GM12878 (cell line): ENCODE data around the gene PROM1. TPM values are rescaled to one million over a fixed set of nuclear protein-coding genes. Genes with fewer than 3 reads are reported as not detected.

Experiments used
- ATAC-seq: fragments of 200-7000 bp; cut with Tn5 transposase; 3 replicates; pipeline ENCODE4 v1.9.1; 2020; ENCODE audit warnings: mild to moderate bottlenecking, moderate library complexity
- BruUV-seq: library from RNA; stranded (reverse); fragments of 400-500 nt; replicated peaks from 2 replicates; lab custom pipeline; 2021; lab: Mats Ljungman, UMichigan
- CTCF ChIA-PET: fragments of 300-600 bp; sonication (Branson Sonifier 250); formaldehyde crosslinking; extraction: SDS; loops from one replicate; lab custom pipeline; 2021; ENCODE audit warnings: inconsistent platforms; lab: Yijun Ruan, JAX
- POLR2A ChIA-PET: fragments of 350-600 bp; formaldehyde crosslinking; extraction: SDS; loops from one replicate; lab custom pipeline; 2021; ENCODE audit warnings: inconsistent platforms; lab: Charles Lee
- RAD21 ChIA-PET: fragments of 300-600 bp; sonication (Branson Sonifier 250); formaldehyde crosslinking; loops from one replicate; lab custom pipeline; 2023; ENCODE audit warnings: antibody characterized with exemption; ENCODE audit not compliant: unreplicated experiment; lab: Charles Lee
- SMC1A ChIA-PET: fragments of 300-600 bp; sonication (Branson Sonifier 250); formaldehyde crosslinking; loops from one replicate; lab custom pipeline; 2023; ENCODE audit not compliant: unreplicated experiment, uncharacterized antibody; lab: Charles Lee
- DNase-seq: peaks from one replicate; pipeline ENCODE4 v3.0.0-alpha.2; 2011; ENCODE audit warnings: low read depth, low spot score
- FAIRE-seq: peaks from 3 replicates; lab custom pipeline; 2011; peaks lifted over from hg19 to GRCh38; lab: Jason Lieb, UNC
- H2AFZ ChIP-seq: 2 replicates; pipeline ENCODE4 v1.6.0; 2011; ENCODE audit warnings: low read depth, low read length, control low read depth; ENCODE audit not compliant: control insufficient read depth
- H3K27ac ChIP-seq: 2 replicates; pipeline ENCODE4 v1.5.1; 2011; ENCODE audit warnings: control low read depth; ENCODE audit not compliant: control insufficient read depth, insufficient read depth
- H3K27me3 ChIP-seq, 2 experiments: replicated peaks in 1 of 2; 2 replicates each; pipeline versions ENCODE4 v1.6.0 to v1.6.1; 2011; ENCODE audit warnings: low read length in 1 of 2; ENCODE audit not compliant: control insufficient read depth in 2 of 2, insufficient read depth in 2 of 2
- H3K36me3 ChIP-seq, 2 experiments: 2 replicates each; pipeline ENCODE4 v1.5.1; 2011; ENCODE audit warnings: low read length in 1 of 2; ENCODE audit not compliant: control insufficient read depth in 2 of 2, insufficient read depth in 2 of 2
- H3K4me1 ChIP-seq: 2 replicates; pipeline ENCODE4 v1.6.1; 2011; ENCODE audit warnings: mild to moderate bottlenecking, low read length, moderate library complexity, mixed read lengths; ENCODE audit not compliant: control insufficient read depth, insufficient read depth
- H3K4me2 ChIP-seq: 2 replicates; pipeline ENCODE4 v1.6.0; 2011; ENCODE audit warnings: control low read depth; ENCODE audit not compliant: control insufficient read depth, insufficient read depth
- H3K4me3 ChIP-seq: fragments of 200-600 bp; sonication (generic); 2 replicates; pipeline ENCODE4 v1.5.1; 2016
- H3K79me2 ChIP-seq: 2 replicates; pipeline ENCODE4 v1.6.0; 2011; ENCODE audit warnings: low read length; ENCODE audit not compliant: control insufficient read depth, insufficient read depth
- H3K9ac ChIP-seq: 2 replicates; pipeline ENCODE4 v1.8.0; 2011; ENCODE audit warnings: low read length, control low read depth, mixed read lengths; ENCODE audit not compliant: control insufficient read depth, insufficient read depth
- H3K9me3 ChIP-seq: replicated peaks from 3 replicates; pipeline ENCODE4 v1.5.1; 2011; ENCODE audit warnings: mild to moderate bottlenecking, low read length; ENCODE audit not compliant: control insufficient read depth, insufficient read depth
- H4K20me1 ChIP-seq: 2 replicates; pipeline ENCODE4 v1.6.0; 2011; ENCODE audit not compliant: control insufficient read depth, insufficient read depth
- ATF2 ChIP-seq: IDR thresholded peaks from 2 replicates; pipeline ENCODE4 v1.6.1; 2012; ENCODE audit warnings: low read length, inconsistent platforms
- EP300 ChIP-seq, 2 experiments: fragments of 150-350 bp in 1 of 2; IDR thresholded peaks; 2 replicates each; pipeline ENCODE4 v1.6.1; 2011 to 2012; ENCODE audit warnings: low read depth in 2 of 2, low read length in 2 of 2, borderline replicate concordance in 1 of 2, improper control_type of control experiment in 1 of 2, inconsistent platforms in 1 of 2; ENCODE audit not compliant: control insufficient read depth in 1 of 2
- MEF2A ChIP-seq: IDR thresholded peaks from 2 replicates; pipeline ENCODE4 v1.6.1; 2011; ENCODE audit warnings: low read depth, mild to moderate bottlenecking, low read length, moderate library complexity; ENCODE audit not compliant: insufficient read depth
- NBN ChIP-seq: fragments of 450-650 bp; IDR thresholded peaks from 2 replicates; pipeline ENCODE4 v1.6.1; 2016
- NR2F1 ChIP-seq: fragments of 450-650 bp; conservative IDR thresholded peaks from 2 replicates; pipeline ENCODE4 v1.6.1; 2017; ENCODE audit warnings: mild to moderate bottlenecking
- SIX5 ChIP-seq: IDR thresholded peaks from 2 replicates; pipeline ENCODE4 v1.6.1; 2011; ENCODE audit warnings: mild to moderate bottlenecking, low read depth, low read length, moderate library complexity; ENCODE audit not compliant: severe bottlenecking
- ZBED1 ChIP-seq: IDR thresholded peaks from 2 replicates; pipeline ENCODE4 v1.6.1; 2016; ENCODE audit warnings: borderline replicate concordance
- ZBTB11 ChIP-seq: fragments of 450-650 bp; formaldehyde crosslinking; IDR thresholded peaks from 2 replicates; pipeline ENCODE4 v1.5.0; 2022; ENCODE audit warnings: mild to moderate bottlenecking, missing genetic modification characterization
- ZNF217 ChIP-seq: fragments of 450-650 bp; IDR thresholded peaks from 2 replicates; pipeline ENCODE4 v1.6.1; 2017; ENCODE audit warnings: antibody characterized with exemption, mild to moderate bottlenecking
- WGBS: methylation state at CpG from one replicate; pipeline ENCODE4 v1.1.6; 2016; ENCODE audit warnings: low lambda C conversion rate; ENCODE audit not compliant: insufficient replicate concordance, insufficient coverage; ENCODE audit errors: missing lambda C conversion rate; 5-methylcytosine and 5-hydroxymethylcytosine counted together
- in situ Hi-C: fragments of 300-500 bp; cut with MboI; formaldehyde crosslinking; loops from 9 replicates; pipeline ENCODE4 v1.14.3; 2018; ENCODE audit warnings: mixed read lengths
- intact Hi-C: fragments of 100-400 bp; cut with micrococcal nuclease; formaldehyde crosslinking; loops from one replicate; pipeline ENCODE4 v1.14.2; 2022; ENCODE audit not compliant: unreplicated experiment
- polyA plus RNA-seq, 11 experiments: library from polyadenylated mRNA; depleted of rRNA in 4 of 11; unstranded in 6 of 11; stranded (reverse) in 5 of 11; fragments of >200 nt; fragmentation: Nextera tagmentation in 4 of 11; fragmentation: Illumina TruSeq in 1 of 11; extraction: Ambion mirVana in 4 of 11; extraction: Trizol in 1 of 11; gene quantifications; 1 replicate in 1 of 11; 2 replicates in 10 of 11; pipeline versions ENCODE4 v1.2.1 to v1.2.3, GENCODE V29; 2011 to 2016; ENCODE audit warnings: inconsistent platforms in 2 of 11, missing spikeins in 2 of 11, low read depth in 1 of 11
- total RNA-seq, 4 experiments: library from RNA; depleted of rRNA in 3 of 4; stranded (reverse); fragments of >200 nt in 3 of 4; fragmentation: Illumina TruSeq in 1 of 4; extraction: Trizol in 1 of 4; gene quantifications; 2 replicates each; pipeline versions ENCODE4 v1.2.1 to v1.2.3, GENCODE V29; 2013 to 2021
- TF ChIP-seq, protein P1 (sequence below): IDR thresholded peaks from 2 replicates; pipeline ENCODE4 v1.6.1; 2012; ENCODE audit warnings: low read depth, low read length, improper control_type of control experiment

The PROM1 gene
- total and polyA plus RNA-seq, 10 of the 15 experiments (the other 5 are each of a cell fraction or from before 2014, with no cell fraction given): 0.08 to 0.31 (median 0.18) TPM; not detected in 7

GRCh38 chr4:16131293-16131692 is 47.5 kb upstream of the PROM1 start:
- no peaks in the 10 kb centered on the region for H4K20me1 ChIP-seq
- no peaks in the 10 kb centered on the region for H3K79me2 ChIP-seq
- RAD21 ChIA-PET: no interaction called here
- POLR2A ChIA-PET: no interaction called here
- in situ Hi-C loops: no loop called here
- FAIRE-seq (no peak), ATAC-seq (no peak), DNase-seq (no peak)
- H2AFZ ChIP-seq: no peak overlapping the region
- SMC1A ChIA-PET: no interaction called here
- H3K4me2 ChIP-seq: no peak overlapping the region
- H3K4me3 ChIP-seq: no peak overlapping the region
- H3K27me3 ChIP-seq: no peaks in the 10 kb centered on the region; a peak in 1 of 4 replicates
- H3K4me1 ChIP-seq: no peaks in the 10 kb centered on the region
- H3K36me3 ChIP-seq: no peaks in the 10 kb centered on the region
- intact Hi-C loops: no loop called here
- no peaks in the 10 kb centered on the region; the same call in 2 of the 3 replicates for H3K9me3 ChIP-seq
- H3K27ac ChIP-seq: no peak overlapping the region
- no peak for TF ChIP-seq ZNF217
- TF ChIP-seq MEF2A: no peak
- WGBS: 67% methylated on average over 1 of the region's 1 CpG
- H3K9ac ChIP-seq: no peak overlapping the region
- no TSS peak for BruUV-seq
- CTCF ChIA-PET: interaction anchor here (1.2 kb wide), 1 partner anchor 134 kb away, joined by 3 read pairs; no protein-coding TSS in a partner anchor

- RAD21 ChIA-PET: no interaction called here
- Histone ChIP-seq H3K36me3 (no peaks in the 10 kb centered on the region), H2AFZ (no peak overlapping the region), H3K79me2 (no peaks in the 10 kb centered on the region), H3K27me3 (peaks cover 0 to 3% of the 10 kb centered on the region in 2 experiments; a peak in 1 of 4 replicates), H3K4me3 (no peak overlapping the region), H3K9ac (no peak overlapping the region), H3K9me3 (no peaks in the 10 kb centered on the region), H3K4me2 (no peak overlapping the region), H3K4me1 (no peaks in the 10 kb centered on the region), H3K27ac (no peak overlapping the region), H4K20me1 (no peaks in the 10 kb centered on the region)
- no peak for DNase-seq
- no peak for FAIRE-seq
- no peak for ATAC-seq
- WGBS: 0% methylated on average over 1 of the region's 1 CpG
- SMC1A ChIA-PET: interaction anchor here (1.4 kb wide), 1 partner anchor 11 kb away, joined by 3 read pairs; no protein-coding TSS in a partner anchor
- intact Hi-C loops: no loop called here
- POLR2A ChIA-PET: no interaction called here
- CTCF ChIA-PET: interaction anchor here (1.2 kb wide), 1 partner anchor 8 kb away, joined by 5 read pairs; no protein-coding TSS in a partner anchor
- in situ Hi-C loops: no loop called here
- no TSS peak for BruUV-seq
- no peak for TF ChIP-seq NR2F1
- TF ChIP-seq ZBTB11 (CRISPR knock-in tag): no peak
- TF ChIP-seq NBN: no peak
- no peak for TF ChIP-seq ZBED1
- no peak for TF ChIP-seq ATF2
- no peak for TF ChIP-seq EP300 (IDR thresholded peaks at IDR 0.05; ENCODE audit: borderline replicate concordance in 1 of 2, control insufficient read depth in 1 of 2, low read depth in 2 of 2, low read length in 2 of 2)
- TF ChIP-seq, protein P1, sequence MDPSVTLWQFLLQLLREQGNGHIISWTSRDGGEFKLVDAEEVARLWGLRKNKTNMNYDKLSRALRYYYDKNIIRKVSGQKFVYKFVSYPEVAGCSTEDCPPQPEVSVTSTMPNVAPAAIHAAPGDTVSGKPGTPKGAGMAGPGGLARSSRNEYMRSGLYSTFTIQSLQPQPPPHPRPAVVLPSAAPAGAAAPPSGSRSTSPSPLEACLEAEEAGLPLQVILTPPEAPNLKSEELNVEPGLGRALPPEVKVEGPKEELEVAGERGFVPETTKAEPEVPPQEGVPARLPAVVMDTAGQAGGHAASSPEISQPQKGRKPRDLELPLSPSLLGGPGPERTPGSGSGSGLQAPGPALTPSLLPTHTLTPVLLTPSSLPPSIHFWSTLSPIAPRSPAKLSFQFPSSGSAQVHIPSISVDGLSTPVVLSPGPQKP: no peak
- no peak for TF ChIP-seq SIX5
Observed at GRCh38 chr4:16129336-16129735, 45.5 kb upstream of the PROM1 start.
